Stimulated activated CD8-positive, alpha-beta memory T cell treated with anti-CD3 and anti-CD28 coated beads, Interleukin-15, amount 100 ng/mL, for 24 hours (primary cell): ENCODE results near the gene RRM1.
"Not testable (repeated sequence)": the region's sequence is repeated elsewhere in the genome, so short reads cannot be mapped to it uniquely, and the experiment has no call there.

Experiments used
- DNase-seq: peaks from one replicate; pipeline ENCODE4 v3.0.0-alpha.2; 2020; ENCODE audit warnings: low read depth

RRM1 gene

GRCh38 chr11:4083198-4083597, 11.4 kb upstream of the RRM1 start:
- no peak for DNase-seq

DNA sequence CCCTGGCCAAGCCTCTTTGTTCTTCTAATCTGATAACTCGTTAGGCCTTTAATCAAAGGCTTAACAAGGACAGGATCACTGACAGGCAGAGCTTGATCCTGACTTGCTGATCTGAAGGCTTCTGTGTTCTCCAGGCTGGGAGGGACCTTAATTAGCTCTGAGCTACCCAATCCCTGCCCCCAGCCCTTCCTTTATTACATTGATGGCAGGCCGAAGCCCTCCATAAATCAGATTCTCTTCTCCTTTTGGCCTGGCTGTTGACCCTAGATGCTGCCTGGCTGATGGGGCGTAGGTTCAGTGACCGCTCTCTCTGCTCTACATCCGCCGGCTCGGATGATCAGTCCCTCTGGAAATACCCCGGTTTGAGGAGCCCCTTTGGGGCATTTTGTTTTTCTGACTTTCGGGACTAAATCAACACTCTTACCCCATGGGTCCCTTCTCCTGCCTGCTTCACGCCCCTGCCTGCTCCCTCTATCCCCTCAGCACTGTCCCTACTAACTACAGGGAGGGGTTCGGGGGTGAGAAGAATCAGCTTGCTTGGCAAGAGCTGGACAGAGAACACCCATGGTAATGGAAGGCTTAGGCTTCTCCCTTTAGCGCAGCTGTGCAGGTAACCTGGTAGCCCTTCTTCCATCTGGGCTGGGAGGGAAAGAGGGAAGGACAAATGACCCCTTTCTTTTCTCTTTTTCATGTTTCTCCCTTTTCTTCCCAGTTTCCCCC, 10.0 kb upstream of the RRM1 start:
- DNase-seq = no peak

DNA sequence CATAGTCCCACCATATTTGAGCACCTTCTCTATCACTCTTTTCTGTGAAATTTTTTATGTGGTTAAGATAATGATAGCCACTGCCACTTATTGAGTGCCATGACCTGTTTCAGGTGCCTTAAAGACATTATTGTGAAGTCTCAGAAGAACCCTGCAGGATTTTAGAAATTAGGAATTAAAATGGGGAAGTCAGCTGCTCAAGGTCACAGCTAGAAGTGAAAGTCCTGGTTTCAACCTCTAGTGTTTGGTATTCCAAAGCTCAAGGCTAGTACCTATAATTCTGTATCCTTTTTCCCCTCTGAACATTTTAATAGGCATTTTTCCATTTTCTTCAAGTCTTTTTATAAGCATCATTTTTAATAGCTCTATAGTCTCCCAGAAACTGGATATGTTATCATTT, 9.0 kb upstream of the RRM1 start:
- DNase-seq = no peak

DNA sequence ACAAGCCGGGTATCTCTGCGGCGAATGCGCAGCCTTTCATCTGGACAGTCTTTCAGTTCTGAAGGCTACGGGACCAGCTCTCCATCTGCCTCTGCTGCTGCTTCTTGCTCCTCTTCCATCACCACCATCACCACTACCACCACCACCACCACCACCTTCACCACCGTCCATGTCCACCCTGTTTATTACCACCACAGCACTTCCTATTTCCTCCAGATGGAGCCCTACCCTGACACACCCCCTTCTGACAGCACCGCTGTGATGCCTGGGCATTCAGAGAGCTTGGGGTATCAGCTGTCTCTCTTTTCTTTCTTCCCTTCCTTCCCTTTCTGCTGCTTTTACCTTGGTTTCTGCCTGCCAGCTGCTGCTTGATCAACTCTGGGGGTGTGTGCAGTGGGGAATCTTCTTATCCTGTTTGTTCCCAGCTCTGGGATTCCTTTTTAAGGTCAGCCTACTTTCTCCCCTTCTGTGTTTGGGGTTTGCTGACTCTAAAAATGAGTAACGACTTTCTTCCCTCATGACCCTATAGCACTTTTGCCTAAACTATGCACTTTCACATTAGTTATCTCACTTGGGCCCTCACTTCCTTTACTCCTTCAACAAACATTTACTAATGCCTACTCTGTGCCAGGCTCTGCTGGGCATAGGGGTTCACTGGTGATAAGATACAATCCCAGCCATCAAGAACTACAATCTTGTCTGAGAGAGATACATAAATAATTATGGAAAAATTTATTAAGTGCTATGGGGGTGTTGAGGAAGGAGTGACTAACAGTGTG, 7.8 kb upstream of the RRM1 start:
- no peak for DNase-seq

GRCh38 chr11:4087551-4087950, 7.0 kb upstream of the RRM1 start:
- DNase-seq = no peak

DNA sequence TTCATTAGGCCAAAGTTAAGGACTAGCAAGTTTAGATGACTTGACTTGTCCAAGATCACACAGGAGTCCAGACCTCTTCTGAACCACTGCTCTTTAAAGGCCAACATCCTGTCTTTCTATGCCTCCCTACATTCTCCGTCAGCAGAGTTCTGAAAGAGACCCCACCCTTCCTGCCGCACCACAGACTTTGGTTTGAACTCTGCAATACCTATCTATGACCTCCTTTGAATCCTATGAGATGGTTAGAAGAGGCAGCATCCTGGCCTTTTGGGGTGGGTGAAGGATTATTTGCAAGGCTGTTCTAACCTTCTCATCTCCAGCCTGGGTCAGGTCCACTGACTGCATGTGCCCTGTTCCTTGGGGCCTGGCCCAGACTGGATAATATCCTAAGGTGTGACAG, 4.3 kb upstream of the RRM1 start:
- DNase-seq = no peak

- DNase-seq = no peak
Observed at GRCh38 chr11:4092026-4092425, 2.6 kb upstream of the RRM1 start.

GRCh38 chr11:4093519-4094347, 866 bp upstream of the RRM1 start:
- DNase-seq = no peak

- no peak for DNase-seq
Observed at GRCh38 chr11:4095509-4096230, 1.1 kb downstream of the RRM1 start.

- no peak for DNase-seq
Observed at GRCh38 chr11:4098026-4098621, 3.5 kb downstream of the RRM1 start.

DNA sequence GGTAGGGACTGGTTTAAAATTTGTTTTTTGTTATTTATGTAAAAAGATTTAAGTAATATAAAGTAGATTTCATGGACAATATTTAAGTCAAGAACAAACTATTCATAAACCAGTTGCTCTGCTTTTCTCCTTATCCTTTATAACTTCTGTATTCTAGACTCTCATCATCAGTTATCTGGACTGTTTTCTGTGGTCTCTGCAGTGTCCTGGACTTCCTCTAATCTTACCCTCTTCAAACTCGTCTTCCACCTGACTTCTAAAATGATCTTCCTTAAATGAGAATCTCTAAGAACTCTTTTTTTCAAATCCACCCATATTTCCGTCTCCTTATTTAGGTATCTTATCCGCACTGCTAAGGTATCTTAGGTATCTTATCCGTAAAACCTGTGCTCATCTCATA, 8.1 kb downstream of the RRM1 start:
- no peak for DNase-seq

- DNase-seq = no peak
Observed at GRCh38 chr11:4103269-4103668, 8.7 kb downstream of the RRM1 start.

DNA sequence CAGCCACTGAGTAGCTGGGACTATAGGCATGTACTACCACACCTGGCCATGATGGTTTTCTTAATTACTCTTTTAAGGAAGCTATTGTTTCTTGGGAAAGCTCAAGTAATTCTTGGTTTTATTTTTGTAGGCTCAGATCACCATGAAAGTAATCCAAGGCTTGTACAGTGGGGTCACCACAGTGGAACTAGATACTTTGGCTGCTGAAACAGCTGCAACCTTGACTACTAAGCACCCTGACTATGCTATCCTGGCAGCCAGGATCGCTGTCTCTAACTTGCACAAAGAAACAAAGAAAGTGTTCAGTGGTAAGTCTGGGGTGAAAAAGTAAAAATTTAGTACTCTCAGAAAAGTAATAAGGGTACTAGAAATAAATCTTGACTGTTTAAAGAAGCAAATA, 11.3 kb downstream of the RRM1 start:
- DNase-seq = no peak

- no peak for DNase-seq
Observed at GRCh38 chr11:4111834-4112233, 17.2 kb downstream of the RRM1 start.

DNA sequence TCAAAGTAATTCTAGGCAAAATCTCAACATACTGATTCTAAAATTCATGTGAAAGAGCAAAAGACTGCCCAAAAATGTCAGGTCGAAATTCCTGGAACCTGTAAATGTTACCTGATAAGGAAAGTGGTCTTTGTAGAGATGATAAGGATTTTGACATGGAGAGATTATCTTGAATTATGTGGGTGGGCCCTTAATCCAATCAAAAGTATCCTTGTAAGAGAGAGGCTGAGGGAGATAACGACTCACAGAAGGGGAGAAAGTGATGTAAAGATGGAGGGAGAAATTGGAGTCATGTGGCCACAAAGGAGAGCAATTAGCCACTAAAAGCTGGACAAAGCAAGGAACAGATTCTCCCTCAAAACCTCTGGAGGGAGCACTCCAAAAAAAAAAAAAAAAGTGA, 20.5 kb downstream of the RRM1 start:
- no peak for DNase-seq

DNA sequence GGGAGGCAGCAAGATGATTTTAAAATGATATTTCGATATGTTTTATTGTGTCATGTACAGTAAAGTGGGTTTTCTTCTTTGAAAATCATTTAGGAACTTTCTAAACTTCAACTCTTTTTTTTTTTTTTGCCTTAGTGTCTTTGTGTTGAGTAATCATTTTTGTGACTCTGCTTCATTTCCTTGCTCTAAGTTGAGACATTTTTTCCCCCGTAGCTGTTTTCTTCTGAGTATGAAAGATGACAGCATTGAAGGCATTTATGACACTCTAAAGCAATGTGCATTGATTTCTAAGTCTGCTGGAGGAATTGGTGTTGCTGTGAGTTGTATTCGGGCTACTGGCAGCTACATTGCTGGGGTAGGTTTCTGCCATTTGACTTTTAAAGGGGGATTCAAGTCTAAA, 23.5 kb downstream of the RRM1 start:
- DNase-seq = no peak

DNA sequence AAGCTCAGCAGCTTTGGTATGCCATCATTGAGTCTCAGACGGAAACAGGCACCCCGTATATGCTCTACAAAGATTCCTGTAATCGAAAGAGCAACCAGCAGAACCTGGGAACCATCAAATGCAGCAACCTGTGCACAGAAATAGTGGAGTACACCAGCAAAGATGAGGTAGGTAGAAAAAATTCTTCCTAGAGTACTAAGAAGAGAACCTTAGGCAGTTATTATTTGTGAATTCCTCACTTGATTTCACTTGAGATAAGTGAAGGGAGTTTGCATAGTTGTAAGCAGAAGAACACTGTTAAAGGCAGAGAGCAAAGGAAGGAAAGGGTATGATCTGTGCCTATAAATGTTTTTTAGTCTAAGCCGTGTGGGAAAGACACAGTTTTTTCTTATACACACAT, 28.6 kb downstream of the RRM1 start:
- no peak for DNase-seq

DNA sequence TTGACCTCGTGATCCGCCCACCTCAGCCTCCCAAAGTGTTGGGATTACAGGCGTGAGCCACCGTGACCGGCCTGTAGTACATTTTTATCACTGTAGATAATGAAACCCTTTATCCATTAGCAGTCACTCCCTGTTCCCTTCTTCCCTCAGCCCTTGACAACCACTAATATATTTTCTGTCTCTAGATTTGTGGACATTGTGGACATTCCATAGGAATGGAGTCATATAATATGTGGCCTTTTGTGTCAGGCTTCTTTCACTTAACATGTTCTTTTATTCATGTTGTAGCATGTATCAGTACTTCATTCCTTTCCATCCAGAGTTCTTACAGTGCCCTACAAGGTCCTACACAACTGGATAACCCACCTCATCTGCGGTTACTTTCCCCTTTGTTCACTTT, 30.5 kb downstream of the RRM1 start:
- no peak for DNase-seq

DNA sequence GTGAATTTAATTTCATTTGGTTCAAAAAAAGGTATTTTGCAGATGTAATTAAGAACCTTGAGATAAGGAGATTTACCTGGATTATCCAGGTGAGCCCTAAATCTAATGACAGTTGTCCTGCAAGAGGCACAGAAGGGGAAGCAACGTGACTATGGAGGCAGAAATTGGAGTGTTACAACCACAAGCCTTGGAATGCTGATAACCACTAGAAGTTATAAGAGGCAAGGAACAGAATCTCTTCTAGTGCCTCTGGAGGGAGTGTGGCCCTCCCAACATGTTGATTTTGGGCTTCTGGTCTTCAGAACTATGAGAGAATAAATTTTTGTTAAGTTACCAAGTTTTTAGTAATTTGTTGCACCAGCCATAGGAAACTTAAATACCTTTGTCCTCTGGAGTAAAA, 32.8 kb downstream of the RRM1 start:
- no peak for DNase-seq

DNA sequence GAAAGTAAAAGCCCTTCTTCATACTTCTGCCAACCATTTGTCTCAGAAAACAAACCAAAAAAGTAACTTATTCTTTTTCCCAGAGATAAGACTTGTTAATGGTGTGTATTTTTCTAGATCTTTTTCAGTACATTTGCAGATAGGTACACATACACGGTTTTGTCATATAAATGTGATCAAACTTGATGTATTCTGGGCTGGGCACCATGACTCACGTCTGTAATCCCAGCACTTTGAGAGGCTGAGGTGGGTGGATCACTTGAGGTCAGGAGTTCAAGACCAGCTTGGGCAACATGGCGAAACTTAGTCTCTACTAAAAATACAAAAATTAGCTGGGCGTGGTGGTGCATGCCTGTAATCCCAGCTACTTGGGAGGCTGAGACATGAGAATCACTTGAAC, 35.6 kb downstream of the RRM1 start:
- DNase-seq = not testable (repeated sequence)

GRCh38 chr11:4134806-4135205, 40.2 kb downstream of the RRM1 start:
- DNase-seq = no peak

GRCh38 chr11:4138497-4138896, 43.9 kb downstream of the RRM1 start:
- no peak for DNase-seq
